ENCODE measurements around the gene GBE1.
A peak's percentile ranks its signal among the peaks of the same experiment; 100 is the strongest.

The GBE1 gene

GRCh38 chr3:81742581-81742980 is 18.9 kb downstream of the GBE1 start:
- no peak overlapping the region for H3K4me3 ChIP-seq (ENCODE audit: insufficient read length, low read depth)
- no peaks in the 10 kb centered on the region for H3K36me3 ChIP-seq (ENCODE audit: insufficient read depth, insufficient read length, low read length)
- no peaks in the 10 kb centered on the region for H3K4me1 ChIP-seq (ENCODE audit: insufficient read depth, insufficient read length)
- no peaks in the 10 kb centered on the region for H3K9me3 ChIP-seq (ENCODE audit: insufficient read depth, low read length)
- no peak overlapping the region for H3K9ac ChIP-seq (ENCODE audit: insufficient read length, low read depth)
- H3K27me3 ChIP-seq (ENCODE audit: insufficient read depth, insufficient read length): no peaks in the 10 kb centered on the region
- no peak for TF ChIP-seq SUZ12 (IDR thresholded peaks at IDR 0.05; ENCODE audit: extremely low read depth, insufficient read depth, insufficient read length)
- no peak for TF ChIP-seq YY1 (IDR thresholded peaks at IDR 0.05; ENCODE audit: insufficient read depth, insufficient read length)
- TF ChIP-seq ZNF274 (IDR thresholded peaks at IDR 0.05; ENCODE audit: low read depth, low read length): no peak
- DNase-seq (ENCODE audit: low read depth, low spot score): no peak

- no peak overlapping the region for H3K4me3 ChIP-seq (ENCODE audit: insufficient read length, low read depth)
- TF ChIP-seq SUZ12 (IDR thresholded peaks at IDR 0.05; ENCODE audit: extremely low read depth, insufficient read depth, insufficient read length) (no peak), ZNF274 (IDR thresholded peaks at IDR 0.05; ENCODE audit: low read depth, low read length) (no peak), YY1 (IDR thresholded peaks at IDR 0.05; ENCODE audit: insufficient read depth, insufficient read length) (no peak)
- no peaks in the 10 kb centered on the region for H3K4me1 ChIP-seq (ENCODE audit: insufficient read depth, insufficient read length)
- H3K9me3 ChIP-seq (ENCODE audit: insufficient read depth, low read length): no peaks in the 10 kb centered on the region
- no peak for DNase-seq (ENCODE audit: low read depth, low spot score)
- no peaks in the 10 kb centered on the region for H3K36me3 ChIP-seq (ENCODE audit: insufficient read depth, insufficient read length, low read length)
- no peak overlapping the region for H3K9ac ChIP-seq (ENCODE audit: insufficient read length, low read depth)
- H3K27me3 ChIP-seq (ENCODE audit: insufficient read depth, insufficient read length): no peaks in the 10 kb centered on the region
Observed at GRCh38 chr3:81741216-81741615, 20.2 kb downstream of the GBE1 start.

- no peak for TF ChIP-seq YY1 (IDR thresholded peaks at IDR 0.05; ENCODE audit: insufficient read depth, insufficient read length)
- no peaks in the 10 kb centered on the region for H3K27me3 ChIP-seq (ENCODE audit: insufficient read depth, insufficient read length)
- no peaks in the 10 kb centered on the region for H3K9me3 ChIP-seq (ENCODE audit: insufficient read depth, low read length)
- no peaks in the 10 kb centered on the region for H3K4me1 ChIP-seq (ENCODE audit: insufficient read depth, insufficient read length)
- H3K9ac ChIP-seq (ENCODE audit: insufficient read length, low read depth): no peak overlapping the region
- no peak overlapping the region for H3K4me3 ChIP-seq (ENCODE audit: insufficient read length, low read depth)
- DNase-seq (ENCODE audit: low read depth, low spot score): no peak
- no peaks in the 10 kb centered on the region for H3K36me3 ChIP-seq (ENCODE audit: insufficient read depth, insufficient read length, low read length)
Observed at GRCh38 chr3:81740731-81741130, 20.7 kb downstream of the GBE1 start.

GRCh38 chr3:81735334-81735733 is 26.1 kb downstream of the GBE1 start:
- H3K36me3 ChIP-seq (ENCODE audit: insufficient read depth, insufficient read length, low read length): no peaks in the 10 kb centered on the region
- H3K9ac ChIP-seq (ENCODE audit: insufficient read length, low read depth): no peak overlapping the region
- H3K4me3 ChIP-seq (ENCODE audit: insufficient read length, low read depth): no peak overlapping the region
- DNase-seq (ENCODE audit: low read depth, low spot score): no peak
- H3K27me3 ChIP-seq (ENCODE audit: insufficient read depth, insufficient read length): no peaks in the 10 kb centered on the region
- H3K9me3 ChIP-seq (ENCODE audit: insufficient read depth, low read length): no peaks in the 10 kb centered on the region
- H3K4me1 ChIP-seq (ENCODE audit: insufficient read depth, insufficient read length): no peaks in the 10 kb centered on the region
- TF ChIP-seq YY1 (IDR thresholded peaks at IDR 0.05; ENCODE audit: insufficient read depth, insufficient read length): no peak
- no peak for TF ChIP-seq SUZ12 (IDR thresholded peaks at IDR 0.05; ENCODE audit: extremely low read depth, insufficient read depth, insufficient read length)
- no peak for TF ChIP-seq ZNF274 (IDR thresholded peaks at IDR 0.05; ENCODE audit: low read depth, low read length)

GRCh38 chr3:81734742-81735141 is 26.7 kb downstream of the GBE1 start:
- no peaks in the 10 kb centered on the region for H3K27me3 ChIP-seq (ENCODE audit: insufficient read depth, insufficient read length)
- DNase-seq (ENCODE audit: low read depth, low spot score): no peak
- TF ChIP-seq YY1 (IDR thresholded peaks at IDR 0.05; ENCODE audit: insufficient read depth, insufficient read length) (no peak), ZNF274 (IDR thresholded peaks at IDR 0.05; ENCODE audit: low read depth, low read length) (no peak), SUZ12 (IDR thresholded peaks at IDR 0.05; ENCODE audit: extremely low read depth, insufficient read depth, insufficient read length) (no peak)
- H3K9ac ChIP-seq (ENCODE audit: insufficient read length, low read depth): no peak overlapping the region
- H3K4me1 ChIP-seq (ENCODE audit: insufficient read depth, insufficient read length): no peaks in the 10 kb centered on the region
- no peaks in the 10 kb centered on the region for H3K9me3 ChIP-seq (ENCODE audit: insufficient read depth, low read length)
- no peaks in the 10 kb centered on the region for H3K36me3 ChIP-seq (ENCODE audit: insufficient read depth, insufficient read length, low read length)
- no peak overlapping the region for H3K4me3 ChIP-seq (ENCODE audit: insufficient read length, low read depth)

- no peaks in the 10 kb centered on the region for H3K36me3 ChIP-seq (ENCODE audit: insufficient read depth, insufficient read length, low read length)
- no peaks in the 10 kb centered on the region for H3K4me1 ChIP-seq (ENCODE audit: insufficient read depth, insufficient read length)
- no peak overlapping the region for H3K9ac ChIP-seq (ENCODE audit: insufficient read length, low read depth)
- no peaks in the 10 kb centered on the region for H3K27me3 ChIP-seq (ENCODE audit: insufficient read depth, insufficient read length)
- DNase-seq (ENCODE audit: low read depth, low spot score): peak; percentile 23
- TF ChIP-seq SUZ12 (IDR thresholded peaks at IDR 0.05; ENCODE audit: extremely low read depth, insufficient read depth, insufficient read length) (no peak), ZNF274 (IDR thresholded peaks at IDR 0.05; ENCODE audit: low read depth, low read length) (no peak)
- no peak overlapping the region for H3K4me3 ChIP-seq (ENCODE audit: insufficient read length, low read depth)
- H3K9me3 ChIP-seq (ENCODE audit: insufficient read depth, low read length): no peaks in the 10 kb centered on the region
Observed at GRCh38 chr3:81732642-81733041, 28.8 kb downstream of the GBE1 start.

GRCh38 chr3:81728766-81729544 is 32.5 kb downstream of the GBE1 start:
- no peaks in the 10 kb centered on the region for H3K4me1 ChIP-seq (ENCODE audit: insufficient read depth, insufficient read length)
- DNase-seq (ENCODE audit: low read depth, low spot score): no peak
- no peak overlapping the region for H3K9ac ChIP-seq (ENCODE audit: insufficient read length, low read depth)

More at GRCh38 chr3:81728766-81729544, 32.5 kb downstream of the GBE1 start:
- Histone ChIP-seq H3K4me3 (ENCODE audit: insufficient read length, low read depth) (no peak overlapping the region), H3K27me3 (ENCODE audit: insufficient read depth, insufficient read length) (no peaks in the 10 kb centered on the region), H3K9me3 (ENCODE audit: insufficient read depth, low read length) (no peaks in the 10 kb centered on the region), H3K36me3 (ENCODE audit: insufficient read depth, insufficient read length, low read length) (no peaks in the 10 kb centered on the region)
- TF ChIP-seq ZNF274 (IDR thresholded peaks at IDR 0.05; ENCODE audit: low read depth, low read length) (no peak), SUZ12 (IDR thresholded peaks at IDR 0.05; ENCODE audit: extremely low read depth, insufficient read depth, insufficient read length) (no peak), YY1 (IDR thresholded peaks at IDR 0.05; ENCODE audit: insufficient read depth, insufficient read length) (no peak)
